Measurements from ENCODE around the gene AGO3. TPM values are rescaled to one million over a fixed set of nuclear protein-coding genes. Genes with fewer than 3 reads are reported as not detected.
A peak's percentile ranks its signal among the peaks of the same experiment; 100 is the strongest.

Gene AGO3
- total RNA-seq, 1 donor = 16.8 TPM

DNA sequence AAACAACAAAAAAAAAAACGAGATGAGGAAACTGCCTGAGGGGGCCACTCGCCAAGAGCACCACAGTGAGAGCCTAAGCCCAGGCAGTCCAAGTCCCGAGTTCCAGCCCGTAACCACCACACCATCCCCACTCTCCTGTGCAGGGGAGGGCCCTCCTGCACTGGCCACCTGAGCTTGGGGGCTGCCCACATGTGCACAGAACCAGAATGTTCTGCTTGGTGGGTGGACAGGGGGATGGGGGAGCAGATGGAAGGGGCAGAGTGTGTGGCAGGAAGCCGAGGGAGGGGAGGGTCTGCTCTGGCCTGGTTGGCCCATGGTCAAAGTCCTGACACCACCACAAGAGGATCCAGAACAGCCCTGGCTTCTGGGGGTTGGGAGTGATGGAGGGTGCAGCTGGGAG is 175.4 kb downstream of the AGO3 start:
- no peak for DNase-seq (ENCODE audit: low read depth)

DNA sequence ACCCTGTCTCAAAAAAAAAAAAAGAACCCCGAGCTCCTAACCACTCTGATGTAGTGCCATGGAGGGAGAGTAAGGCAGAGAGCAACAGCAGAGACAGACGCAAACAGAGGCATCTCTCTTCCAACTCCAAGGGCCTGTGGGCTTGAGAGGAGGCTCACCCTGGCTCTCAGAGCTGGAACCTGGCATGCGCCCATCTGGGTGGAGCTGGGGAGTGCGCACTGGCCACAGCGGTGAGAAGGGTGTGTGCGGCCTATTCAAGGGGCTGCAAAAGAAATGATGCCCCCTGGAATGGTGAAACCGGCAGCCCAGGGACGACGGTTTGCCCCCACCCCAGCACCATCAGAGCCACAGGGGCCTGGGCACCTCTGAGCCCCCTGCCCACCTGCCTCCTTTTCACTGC is 176.5 kb downstream of the AGO3 start:
- no peak for DNase-seq (ENCODE audit: low read depth)
- TF ChIP-seq, protein P1, sequence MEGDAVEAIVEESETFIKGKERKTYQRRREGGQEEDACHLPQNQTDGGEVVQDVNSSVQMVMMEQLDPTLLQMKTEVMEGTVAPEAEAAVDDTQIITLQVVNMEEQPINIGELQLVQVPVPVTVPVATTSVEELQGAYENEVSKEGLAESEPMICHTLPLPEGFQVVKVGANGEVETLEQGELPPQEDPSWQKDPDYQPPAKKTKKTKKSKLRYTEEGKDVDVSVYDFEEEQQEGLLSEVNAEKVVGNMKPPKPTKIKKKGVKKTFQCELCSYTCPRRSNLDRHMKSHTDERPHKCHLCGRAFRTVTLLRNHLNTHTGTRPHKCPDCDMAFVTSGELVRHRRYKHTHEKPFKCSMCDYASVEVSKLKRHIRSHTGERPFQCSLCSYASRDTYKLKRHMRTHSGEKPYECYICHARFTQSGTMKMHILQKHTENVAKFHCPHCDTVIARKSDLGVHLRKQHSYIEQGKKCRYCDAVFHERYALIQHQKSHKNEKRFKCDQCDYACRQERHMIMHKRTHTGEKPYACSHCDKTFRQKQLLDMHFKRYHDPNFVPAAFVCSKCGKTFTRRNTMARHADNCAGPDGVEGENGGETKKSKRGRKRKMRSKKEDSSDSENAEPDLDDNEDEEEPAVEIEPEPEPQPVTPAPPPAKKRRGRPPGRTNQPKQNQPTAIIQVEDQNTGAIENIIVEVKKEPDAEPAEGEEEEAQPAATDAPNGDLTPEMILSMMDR (IDR thresholded peaks at IDR 0.05; ENCODE audit: insufficient read depth, low read depth, low read length) = no peak
- H3K4me3 ChIP-seq (ENCODE audit: low read depth, low read length) = no peak overlapping the region

More for the DNA sequence above, 175.4 kb downstream of the AGO3 start:
- TF ChIP-seq, protein P1 (IDR thresholded peaks at IDR 0.05; ENCODE audit: insufficient read depth, low read depth, low read length) = no peak
- no peak overlapping the region for H3K4me3 ChIP-seq (ENCODE audit: low read depth, low read length)

DNA sequence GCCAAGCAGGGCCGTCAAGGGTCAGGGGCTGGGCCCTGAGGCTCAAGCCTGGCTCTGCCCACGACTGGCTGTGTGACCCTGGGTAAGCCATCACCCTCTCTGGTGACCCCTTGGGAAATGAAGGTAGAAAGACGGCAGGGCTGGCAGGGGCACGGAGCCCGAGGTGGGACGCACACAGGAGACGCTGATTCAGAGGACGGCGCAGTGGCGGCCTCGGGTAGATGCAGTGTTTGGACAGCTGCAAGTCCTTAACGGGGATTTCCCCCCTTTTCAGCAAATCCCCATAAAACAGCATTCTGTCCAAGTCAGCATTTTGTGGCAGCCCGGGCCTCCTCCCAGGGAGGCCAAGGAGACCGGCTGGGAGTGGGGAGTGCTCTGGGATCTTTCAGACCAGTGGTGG is 177.4 kb downstream of the AGO3 start:
- peak; percentile 92 for DNase-seq (ENCODE audit: low read depth)
- TF ChIP-seq, protein P1 (IDR thresholded peaks at IDR 0.05; ENCODE audit: insufficient read depth, low read depth, low read length) = no peak
- no peak overlapping the region for H3K4me3 ChIP-seq (ENCODE audit: low read depth, low read length)

DNA sequence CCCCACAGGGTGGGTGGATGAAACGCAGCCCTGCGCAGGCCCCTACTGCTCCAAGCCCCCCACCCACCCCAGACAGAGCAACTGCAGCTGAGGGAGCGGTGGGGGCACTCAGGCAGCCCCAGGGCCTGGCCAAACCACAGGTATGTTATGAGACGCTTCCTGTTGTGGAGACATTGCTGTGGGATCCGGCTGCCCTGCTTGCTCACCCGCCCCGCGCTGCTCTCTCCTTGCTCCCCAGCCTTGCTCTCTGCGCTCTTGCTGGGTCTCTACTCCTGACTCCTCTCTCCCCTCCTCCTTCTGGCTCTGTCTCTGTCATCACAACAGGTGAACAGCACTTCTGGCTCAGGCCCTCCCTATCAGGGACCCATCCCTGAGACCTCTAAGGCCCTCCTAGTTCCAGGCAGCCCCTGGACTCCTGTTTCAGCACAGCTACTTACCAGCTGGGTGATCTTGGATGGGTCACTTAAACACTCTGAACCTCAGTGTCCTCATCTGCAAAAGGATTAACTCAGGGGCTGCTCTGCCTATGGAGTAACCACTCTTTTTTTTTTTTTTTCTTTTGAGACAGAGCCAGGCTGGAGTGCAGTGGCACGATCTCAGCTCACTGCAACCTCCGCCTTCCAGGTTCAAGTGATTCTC is 178.3 kb downstream of the AGO3 start:
- DNase-seq (ENCODE audit: low read depth) = peak; percentile 86
- H3K4me3 ChIP-seq (ENCODE audit: low read depth, low read length) = no peak overlapping the region
- TF ChIP-seq, protein P1 (IDR thresholded peaks at IDR 0.05; ENCODE audit: insufficient read depth, low read depth, low read length) = no peak

DNA sequence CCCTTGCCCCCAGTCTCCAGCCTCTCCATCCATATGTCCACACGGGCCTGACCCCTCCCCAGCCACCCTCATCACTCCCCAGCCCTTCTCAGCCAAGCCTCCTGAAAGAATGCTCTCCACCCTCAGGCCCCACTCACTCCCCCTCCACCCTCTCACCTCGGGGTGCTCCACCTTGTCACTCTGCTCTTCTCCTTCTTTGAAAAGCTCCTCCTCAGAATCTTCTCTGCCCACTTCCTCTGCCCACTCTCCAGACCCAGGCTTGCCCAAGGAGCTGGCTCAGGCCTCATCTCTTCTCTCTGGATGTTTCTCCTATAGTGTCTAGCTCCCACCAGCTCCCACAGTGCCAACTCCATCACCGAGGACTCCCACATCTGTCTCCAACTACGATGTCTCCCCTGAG is 180.2 kb downstream of the AGO3 start:
- no peak for DNase-seq (ENCODE audit: low read depth)
- H3K4me3 ChIP-seq (ENCODE audit: low read depth, low read length) = no peak overlapping the region
- TF ChIP-seq, protein P1 (IDR thresholded peaks at IDR 0.05; ENCODE audit: insufficient read depth, low read depth, low read length) = no peak

DNA sequence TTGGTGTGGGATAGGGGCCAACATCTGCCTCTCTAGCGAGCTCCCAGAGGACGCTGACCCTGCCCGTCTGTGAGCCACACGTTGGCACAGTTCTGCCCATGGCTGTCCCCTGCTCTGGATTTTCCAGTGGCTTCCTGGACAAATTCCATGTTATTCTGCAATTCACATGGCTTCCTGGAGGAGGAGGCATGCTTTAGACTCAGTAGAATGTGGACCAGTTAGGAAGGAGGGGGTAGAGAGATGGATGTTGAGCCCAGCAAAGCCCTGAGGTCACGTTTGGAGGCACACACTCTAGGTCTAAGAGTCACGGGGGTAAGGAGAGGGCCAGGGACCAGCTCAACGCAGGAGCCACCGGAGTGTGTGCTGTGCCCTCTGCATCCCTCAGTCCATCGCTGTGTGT is 181.9 kb downstream of the AGO3 start:
- no peak overlapping the region for H3K4me3 ChIP-seq (ENCODE audit: low read depth, low read length)
- TF ChIP-seq, protein P1 (IDR thresholded peaks at IDR 0.05; ENCODE audit: insufficient read depth, low read depth, low read length) = no peak

DNA sequence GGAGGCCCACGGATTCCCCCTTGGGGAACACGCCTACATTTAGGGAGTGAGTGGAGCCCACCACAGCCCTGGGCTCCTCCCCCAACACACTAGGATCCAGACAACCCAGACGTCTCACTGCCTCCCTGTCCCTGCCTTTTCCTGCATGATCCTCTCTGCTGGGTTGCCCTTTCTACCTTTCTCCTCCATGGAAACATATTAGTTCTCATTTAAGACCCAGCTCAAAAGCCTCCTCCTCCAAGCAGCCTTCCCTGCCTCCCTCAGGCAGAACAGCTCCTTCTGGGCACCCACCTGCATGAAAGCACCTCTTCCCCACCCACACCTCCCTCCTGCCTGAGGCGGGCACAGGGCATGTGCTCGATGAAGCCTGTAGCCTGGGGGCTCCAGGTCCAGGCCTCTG is 183.5 kb downstream of the AGO3 start:
- TF ChIP-seq, protein P1 (IDR thresholded peaks at IDR 0.05; ENCODE audit: insufficient read depth, low read depth, low read length) = no peak
- no peak overlapping the region for H3K4me3 ChIP-seq (ENCODE audit: low read depth, low read length)
- no peak for DNase-seq (ENCODE audit: low read depth)

More for the DNA sequence above, 181.9 kb downstream of the AGO3 start:
- DNase-seq (ENCODE audit: low read depth) = no peak
